HG03469 (cell line): ENCODE results near the gene CFAP46.

ENCODE experiments used
- ATAC-seq: cut with Tn5 transposase; IDR thresholded peaks from one replicate; pipeline ENCODE4 v1.9.1; 2021; ENCODE audit warnings: mild to moderate bottlenecking, moderate library complexity, moderate number of reproducible peaks; ENCODE audit not compliant: unreplicated experiment

Gene CFAP46

DNA sequence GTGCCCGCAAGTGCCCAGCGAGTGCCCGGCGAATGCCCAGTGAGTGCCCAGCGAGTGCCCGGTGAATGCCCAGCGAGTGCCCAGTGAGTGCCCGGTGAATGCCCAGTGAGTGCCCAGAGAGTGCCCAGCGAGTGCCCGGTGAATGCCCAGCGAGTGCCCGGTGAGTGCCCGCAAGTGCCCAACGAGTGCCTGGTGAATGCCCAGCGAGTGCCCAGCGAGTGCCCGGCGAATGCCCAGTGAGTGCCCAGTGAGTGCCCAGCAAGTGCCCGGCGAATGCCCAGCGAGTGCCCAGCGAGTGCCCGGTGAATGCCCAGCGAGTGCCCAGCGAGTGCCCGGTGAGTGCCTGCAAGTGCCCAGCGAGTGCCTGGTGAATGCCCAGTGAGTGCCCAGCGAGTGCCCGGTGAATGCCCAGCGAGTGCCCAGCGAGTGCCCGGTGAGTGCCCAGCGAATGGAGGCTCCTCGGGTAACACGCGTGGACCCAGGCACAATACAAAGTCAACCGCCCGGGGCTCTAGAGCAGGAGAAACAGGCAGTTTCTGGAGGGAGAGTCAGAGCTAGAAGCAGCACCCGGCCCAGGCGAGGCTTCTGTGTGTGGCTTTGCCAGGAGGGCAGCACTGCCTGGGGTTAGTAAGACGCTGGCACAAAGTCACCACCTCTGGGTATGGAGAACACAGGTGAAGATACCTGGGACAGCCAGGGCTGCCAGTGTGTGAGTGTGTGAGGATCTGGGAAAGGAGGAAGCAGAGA lies 38.2 kb upstream of the CFAP46 start:
- no peak for ATAC-seq

DNA sequence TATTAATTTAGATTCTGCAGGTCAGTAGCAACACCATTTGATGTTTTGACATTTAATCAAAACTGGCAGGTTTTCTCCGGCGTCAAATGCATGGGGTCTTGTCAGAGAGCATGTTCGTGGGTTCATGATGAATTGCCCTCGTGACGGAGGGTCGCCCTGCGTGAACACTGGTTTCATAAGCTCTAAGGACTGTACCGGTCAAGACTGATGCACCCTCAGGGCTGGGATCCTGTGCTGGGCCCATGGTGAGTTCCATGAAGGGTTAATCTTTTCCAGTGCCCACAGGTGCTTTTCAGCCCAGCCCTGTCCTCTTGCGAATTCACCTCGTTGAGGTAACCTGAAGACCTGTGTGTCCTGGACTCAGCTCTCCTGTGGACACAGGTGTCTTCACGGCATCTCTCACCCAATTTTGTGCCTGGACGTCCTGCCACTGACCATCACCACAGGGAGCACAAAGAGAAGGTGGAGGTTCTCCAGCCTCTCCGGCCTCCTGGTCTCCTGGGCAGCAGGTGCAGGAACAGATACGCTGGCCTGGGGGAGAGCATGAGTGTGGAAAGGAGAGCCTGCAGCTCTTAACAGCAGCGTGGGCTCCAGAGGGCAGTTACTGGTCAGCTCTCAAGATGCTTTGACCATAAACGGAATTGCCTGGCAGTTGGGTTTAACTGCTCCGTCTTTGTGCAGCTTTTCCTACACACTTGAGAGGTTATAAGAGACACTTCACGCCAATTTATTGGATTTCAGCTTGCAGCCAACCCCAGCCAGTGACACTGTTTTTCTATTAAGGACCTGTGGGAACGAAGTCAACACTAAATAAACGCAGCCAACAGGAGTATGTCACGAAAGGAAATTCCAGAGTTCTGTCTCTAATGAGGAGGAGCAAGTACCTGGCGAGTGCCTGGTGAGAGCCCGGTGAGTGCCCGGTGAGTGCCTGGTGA lies 37.4 kb upstream of the CFAP46 start:
- ATAC-seq: no peak

DNA sequence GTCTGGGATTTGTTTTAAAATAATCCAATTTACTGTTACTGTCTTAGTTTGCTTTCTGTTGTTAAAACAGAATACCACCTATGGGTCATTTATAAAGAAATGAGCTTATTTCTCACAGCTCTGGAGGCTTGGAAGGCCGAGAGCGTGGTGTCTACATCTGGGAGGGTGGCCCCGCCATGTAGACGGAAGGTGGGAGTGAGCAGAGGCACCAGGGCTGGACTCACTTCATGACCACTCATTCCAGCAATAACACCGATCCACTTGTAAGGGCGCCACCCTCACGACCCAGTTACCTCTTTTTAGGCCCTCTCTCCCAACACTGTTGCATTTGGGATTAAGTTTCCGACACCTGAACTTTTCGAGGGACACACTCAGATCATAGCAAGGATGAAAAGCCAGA lies 36.2 kb upstream of the CFAP46 start:
- ATAC-seq: no peak

DNA sequence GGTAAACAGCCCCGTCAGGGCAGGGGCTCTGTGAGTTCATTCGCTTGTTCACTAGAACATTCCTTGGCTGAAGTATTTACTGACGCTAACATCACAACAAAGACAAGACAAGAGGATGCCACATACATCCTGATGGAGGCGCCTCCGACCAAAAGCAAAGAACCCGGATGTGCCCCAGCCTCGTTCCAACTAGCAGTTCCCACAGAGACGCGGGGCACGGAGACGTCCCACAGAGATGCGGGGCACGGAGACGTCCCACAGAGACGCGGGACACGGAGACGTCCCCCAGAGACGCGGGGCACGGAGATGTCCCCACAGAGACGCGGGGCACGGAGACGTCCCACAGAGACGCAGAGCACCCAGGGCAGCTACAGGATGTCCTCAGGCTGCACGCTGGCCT lies 35.4 kb upstream of the CFAP46 start:
- no peak for ATAC-seq

DNA sequence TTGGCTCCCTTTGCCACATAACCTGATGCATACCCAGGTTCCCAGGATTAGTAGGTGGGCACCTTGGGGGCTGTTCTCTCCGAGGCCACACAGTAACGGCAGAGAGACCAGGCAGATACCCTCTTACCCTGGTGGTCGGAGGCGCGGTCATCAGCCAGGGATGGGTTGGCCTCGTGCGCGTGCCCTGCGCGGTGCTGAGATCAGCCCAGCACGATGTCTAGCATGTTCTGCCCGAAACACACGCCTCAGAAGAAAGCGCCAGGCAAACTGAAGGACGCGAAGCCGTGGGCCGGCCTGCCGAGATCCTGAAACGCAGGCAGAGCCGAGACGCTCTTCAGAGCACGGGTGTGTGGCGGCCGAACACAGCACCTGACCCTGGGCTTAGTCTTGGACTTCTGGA lies 34.7 kb upstream of the CFAP46 start:
- ATAC-seq: no peak

DNA sequence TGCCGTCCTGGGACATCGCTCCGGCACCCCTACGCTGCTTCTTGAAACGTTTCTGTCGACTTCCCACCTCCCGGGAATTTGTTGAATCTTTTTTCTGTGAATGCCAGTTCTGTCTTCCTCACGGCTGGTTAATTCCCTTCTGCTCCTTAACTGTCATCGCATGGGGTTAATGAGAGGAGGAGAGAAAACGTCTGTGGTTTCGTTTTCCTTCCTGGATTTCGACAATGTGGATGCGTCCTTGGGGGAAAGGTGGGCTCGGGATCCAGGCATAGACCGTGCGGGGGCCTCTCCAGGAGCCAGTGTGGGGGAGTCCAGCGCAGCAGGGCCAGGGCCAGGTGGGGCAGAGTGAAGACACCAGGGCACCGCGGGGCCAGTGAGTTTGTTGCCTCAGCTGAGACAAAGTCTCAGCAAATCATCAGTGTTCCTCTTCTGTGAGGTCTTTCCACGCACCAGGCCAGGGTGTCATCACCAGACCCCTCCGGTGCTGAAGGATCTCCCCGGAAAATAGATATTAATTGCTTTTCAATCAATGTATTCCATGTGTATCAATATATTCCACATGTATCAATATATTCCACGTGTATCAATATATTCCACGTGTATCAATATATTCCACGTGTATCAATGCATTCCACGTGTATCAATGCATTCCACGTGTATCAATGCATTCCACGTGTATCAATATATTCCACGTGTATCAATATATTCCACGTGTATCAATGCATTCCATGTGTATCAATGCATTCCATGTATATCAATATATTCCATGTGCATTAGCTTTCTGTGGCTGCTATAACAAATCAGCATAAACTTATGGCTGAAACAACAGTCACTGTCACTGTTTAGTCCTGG lies 33.7 kb upstream of the CFAP46 start:
- ATAC-seq: no peak

DNA sequence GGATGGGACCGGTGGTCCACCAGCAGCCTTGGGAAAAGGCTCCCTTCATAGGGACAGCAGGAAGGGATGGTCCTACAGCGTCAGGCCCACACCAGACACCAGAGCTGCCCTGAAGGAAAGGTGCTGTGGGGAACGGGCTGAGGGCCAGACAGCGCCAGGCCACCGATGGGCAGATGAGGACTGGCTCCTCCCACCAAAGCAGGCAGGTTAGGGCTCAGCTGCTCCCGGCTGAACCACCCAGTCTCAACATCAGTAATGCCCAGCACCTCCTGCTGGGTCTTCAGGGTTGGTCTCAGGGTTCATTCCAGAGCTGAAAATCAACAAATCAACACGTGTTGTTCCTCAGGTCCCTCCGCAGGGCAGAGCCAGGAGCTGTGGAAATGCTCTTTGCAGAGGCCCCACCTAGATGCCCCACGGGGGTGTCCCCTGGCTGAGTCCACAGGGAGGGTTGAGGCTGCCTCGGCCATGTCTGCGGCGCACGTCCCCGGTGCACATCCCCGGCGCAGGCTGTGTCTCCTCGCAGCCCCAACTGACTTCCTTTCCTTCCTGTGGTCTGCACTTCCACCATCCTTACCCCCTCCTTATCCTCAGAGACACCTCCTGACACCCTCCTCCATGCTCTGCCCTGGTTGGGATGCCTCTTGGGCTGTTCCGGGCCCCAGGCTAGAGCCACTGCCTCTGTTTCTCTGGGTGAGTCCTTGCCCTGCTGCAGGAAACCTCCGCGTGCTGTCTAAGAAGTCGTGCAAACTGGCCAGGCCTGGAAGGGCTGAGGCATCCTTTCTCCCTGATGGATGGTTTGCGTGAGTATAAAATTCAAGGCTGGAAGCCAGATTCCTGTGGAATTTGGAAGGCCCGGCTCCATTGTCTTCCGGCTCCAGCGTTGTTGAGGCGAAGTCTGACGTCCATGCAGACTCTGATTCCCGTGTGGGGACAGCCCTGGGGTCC lies 32.8 kb upstream of the CFAP46 start:
- no peak for ATAC-seq

DNA sequence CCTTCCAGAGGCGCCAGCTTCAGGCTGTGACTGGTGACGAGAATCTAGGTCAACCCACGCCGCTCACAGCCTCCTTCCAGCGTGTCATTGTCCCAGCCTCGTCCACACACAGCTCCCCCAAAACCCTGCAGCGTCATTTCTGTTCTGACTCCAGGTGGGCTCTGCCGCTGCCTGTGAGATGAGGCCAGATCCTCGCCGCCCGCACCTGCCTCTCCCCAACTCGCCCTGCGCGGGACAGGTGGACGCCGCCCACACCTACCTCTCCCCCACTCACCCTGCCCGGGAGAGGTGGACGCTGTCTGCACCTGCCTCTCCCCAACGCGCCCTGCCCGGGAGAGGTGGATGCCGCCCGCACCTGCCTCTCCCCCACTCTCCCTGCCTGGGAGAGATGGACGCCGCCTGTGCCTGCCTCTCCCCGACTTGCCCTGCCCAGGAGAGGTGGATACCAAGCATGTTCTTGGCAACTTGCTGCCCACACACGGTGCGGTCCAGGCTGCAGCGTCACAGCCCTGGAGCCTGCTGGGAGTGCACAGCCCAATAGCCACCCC lies 32.0 kb upstream of the CFAP46 start:
- no peak for ATAC-seq

DNA sequence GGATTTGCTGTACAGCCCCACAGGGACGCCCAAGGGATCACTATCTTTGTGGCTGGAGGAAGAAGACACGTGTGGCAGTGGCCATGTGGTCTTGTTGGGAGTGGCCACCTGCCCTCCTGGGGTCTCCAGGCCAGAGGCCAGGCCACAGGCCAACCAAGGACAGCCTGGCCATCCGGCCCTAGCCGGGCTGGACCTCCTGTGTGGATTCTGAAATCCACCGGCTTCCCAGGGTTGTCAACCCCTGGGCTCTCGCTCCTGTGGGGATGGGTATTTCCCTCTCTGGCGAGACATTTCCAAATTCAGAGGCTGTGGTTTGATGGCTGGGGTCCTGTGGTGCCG lies 31.5 kb upstream of the CFAP46 start:
- no peak for ATAC-seq

DNA sequence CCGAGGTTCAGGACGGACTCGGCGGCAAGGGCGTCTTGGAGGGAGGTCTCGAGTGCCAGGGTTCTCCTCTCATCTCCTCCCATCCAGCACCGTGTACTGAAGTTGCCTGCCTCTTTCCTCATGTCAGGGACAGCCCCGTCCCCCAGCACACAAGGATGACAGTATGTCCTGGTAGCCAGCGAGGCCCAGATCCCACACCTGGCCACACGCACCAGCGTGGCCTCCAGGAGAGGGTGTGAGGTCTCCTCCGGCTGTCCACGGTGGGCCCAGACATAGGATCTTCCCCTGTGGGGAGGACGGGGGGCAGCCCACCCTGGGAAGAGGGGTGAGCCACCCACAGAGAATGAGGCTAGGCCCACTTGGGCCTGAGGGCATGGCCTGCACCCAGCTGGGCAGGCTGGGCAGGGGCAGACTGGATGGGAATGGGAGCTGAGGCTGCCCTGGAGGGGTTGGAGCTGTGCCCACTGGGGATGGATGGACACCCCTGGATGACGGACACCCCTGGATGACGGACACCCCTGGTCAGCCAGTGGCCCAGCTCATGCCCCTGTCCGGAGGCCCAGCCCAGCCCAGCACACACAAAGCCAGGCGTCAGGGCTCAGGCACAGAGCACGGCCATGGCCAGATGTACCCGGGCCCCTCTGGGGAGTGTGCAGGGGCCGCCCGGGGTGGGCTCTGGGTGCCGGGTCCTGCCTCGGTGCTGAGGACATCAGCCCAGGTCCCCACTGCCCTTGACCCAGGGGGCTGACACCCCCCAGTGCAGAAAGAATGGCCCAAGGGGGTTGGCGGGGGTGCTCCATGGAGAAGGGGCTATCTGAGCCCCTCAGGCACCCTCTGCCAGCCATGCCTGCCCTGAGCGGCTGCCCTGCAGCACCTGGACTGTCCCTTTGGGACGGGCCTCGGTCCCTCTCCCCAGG lies 30.9 kb upstream of the CFAP46 start:
- no peak for ATAC-seq

DNA sequence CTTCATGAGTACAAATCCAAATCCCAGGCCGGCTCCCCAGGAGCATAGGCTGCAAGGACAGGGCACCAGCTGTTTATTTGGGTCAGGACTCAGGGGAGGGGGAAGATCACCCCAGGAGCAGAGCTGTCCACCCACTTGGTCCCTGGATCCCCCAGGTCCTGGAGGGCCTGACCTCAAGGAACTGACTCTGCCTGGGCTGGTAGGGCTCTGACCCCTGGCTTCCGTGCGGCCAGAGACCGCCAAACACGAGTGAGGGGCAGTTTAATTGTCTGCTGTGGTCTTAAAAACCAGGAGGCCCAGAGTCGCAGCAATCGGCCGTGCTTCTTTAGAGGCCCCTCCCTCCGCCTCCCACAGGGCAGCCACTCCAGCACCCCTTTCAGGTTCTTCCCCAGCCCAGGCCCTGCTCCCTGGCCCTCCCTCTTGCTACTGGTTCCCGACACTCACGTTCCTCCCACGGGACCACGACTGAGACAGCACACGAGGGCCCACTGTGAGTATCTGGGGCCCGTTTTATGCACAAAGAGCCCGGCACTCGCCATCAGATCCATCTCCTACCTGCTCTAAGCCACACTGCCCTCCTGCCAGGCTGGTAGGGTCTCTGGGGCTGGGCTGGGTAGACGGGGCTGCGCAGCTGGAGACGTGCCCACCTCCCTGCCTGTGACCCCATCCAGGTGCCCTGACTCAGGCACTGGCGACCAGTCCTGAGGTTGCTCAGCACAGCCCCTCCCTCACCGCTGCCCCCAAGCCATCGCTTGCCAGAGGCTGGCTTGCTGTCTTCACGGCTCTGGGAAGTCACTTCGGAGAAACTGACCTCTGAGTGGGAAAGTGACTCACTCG lies 30.0 kb upstream of the CFAP46 start:
- ATAC-seq: no peak

DNA sequence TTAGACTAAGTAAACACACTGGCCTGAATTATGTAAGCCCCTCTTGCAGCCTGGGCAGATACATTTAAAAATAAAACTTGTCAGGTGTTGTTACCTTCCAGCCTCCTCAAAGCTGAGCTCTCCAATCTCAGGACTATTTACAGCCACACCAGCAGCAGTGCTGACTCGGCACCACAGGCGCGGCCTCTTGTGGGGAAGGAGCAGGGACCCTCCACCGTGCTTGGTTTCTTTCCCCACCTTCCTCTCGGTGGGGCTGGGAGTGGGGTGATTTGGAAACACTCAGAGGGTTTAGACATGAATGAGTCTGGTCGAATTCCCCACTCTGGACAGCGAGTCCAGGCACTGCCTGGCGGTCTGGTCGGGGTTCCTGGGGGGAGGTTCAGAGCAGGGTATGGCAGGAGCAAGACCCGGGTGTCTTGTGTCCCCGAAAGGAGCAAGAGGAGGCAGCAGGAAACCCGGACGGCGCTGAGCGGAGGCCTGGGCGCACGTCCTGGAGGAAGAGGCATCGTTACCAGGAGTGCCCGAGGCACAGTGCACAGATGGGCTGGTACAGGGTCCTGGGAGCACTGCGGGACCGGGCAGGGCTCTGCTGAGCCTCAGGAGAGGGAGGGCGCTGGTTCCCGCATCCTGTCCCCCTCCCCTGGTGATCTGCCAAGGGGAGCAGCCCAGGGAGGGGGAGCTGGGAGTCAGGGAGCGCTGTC lies 29.2 kb upstream of the CFAP46 start:
- no peak for ATAC-seq

DNA sequence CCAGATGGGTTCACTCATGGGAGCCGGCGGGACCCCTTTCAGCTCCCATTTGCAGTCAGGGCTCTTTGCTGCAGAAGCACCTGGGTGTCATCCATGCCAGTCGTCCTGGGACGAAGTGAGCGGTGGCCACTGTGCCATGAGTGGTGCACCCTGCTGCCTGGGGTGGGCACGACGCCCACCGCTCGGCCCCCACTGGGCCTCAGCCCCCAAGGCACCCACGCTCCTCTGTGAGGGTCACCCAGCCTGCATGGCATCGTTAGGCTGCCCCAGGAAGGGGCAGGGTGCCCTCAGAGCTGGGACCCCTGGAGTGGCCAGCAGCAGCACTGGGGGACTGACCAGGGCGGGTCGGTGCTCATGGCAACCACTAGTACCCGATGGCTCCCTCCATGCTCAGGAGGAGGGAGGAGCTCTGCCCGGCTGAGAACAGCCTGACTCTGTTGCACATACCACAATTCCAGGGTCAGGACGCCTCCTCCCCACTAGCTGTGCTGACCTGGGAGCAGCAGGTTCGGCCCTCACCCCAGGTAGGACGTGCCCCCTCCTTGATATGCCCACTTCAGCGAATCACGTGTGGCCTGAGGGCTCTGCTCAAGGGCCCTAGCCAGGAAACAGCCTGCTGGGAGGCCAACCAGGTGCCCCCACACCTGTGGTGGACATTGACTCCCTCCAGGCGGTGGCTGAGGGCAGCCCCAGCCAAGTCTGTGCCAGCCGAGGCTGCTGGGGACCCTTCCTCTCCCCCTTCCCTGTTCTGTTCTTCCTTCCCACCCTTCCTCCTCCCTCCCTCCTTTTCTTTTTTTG lies 28.5 kb upstream of the CFAP46 start:
- no peak for ATAC-seq

DNA sequence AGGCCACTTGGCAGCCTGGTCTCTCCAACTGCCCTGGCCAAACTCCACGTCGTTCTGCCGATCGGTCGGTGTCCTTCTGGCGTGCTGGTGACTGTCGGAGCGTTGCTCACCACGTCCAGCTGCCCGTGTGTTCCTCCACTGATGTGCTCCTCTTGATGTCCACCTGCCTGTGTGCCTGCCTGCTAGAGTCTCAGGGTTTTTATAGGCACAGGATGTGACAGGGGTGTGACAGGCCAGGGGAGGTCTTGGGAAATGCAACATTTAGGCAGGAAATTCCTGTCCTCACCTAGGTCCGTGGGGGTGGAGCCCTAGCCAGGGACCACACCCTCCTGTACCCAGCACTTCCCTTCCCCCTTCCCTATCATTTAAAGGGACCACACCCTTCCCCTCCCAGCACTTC lies 25.2 kb upstream of the CFAP46 start:
- no peak for ATAC-seq

DNA sequence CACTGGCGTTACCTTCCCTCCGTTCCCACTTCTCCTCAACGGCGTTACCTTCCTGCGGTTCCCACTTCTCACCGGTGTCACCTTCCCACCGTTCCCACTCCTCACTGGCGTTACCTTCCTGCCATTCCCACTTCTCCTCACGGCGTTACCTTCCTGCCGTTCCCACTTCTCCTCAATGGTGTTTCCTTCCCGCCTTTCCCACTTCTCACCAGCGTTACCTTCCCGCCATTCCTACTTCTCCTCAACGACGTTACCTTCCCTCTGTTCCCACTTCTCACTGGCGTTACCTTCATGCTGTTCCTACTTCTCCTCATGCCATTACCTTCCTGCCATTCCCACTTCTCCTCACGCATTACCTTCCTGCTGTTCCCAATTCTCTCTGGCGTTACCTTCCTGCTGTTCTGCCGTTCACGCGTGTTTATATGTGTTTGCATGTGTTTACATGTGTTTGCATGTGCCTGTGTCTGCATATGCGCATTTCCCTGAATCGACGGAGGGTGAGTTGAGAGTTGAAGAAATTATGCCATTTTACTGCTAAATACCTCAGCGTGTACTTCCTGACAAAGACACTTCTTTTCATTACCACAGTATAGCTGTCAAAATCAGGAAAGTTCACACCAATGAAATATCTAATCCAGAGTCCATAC lies 23.2 kb upstream of the CFAP46 start:
- ATAC-seq: no peak
